Heart left ventricle (tissue), 16 donors: Measurements from ENCODE around the gene MRM1. TPM values are rescaled to one million over a fixed set of nuclear protein-coding genes. Genes with fewer than 3 reads are reported as not detected.

ENCODE experiments used
- ATAC-seq, 4 donors: fragments of 200-7000 bp; cut with Tn5 transposase; one replicate each; pipeline ENCODE4 v1.9.1; 2020 to 2022; ENCODE audit warnings: moderate library complexity in 4 of 4, mild to moderate bottlenecking in 3 of 4, moderate number of reproducible peaks in 1 of 4
- DNase-seq, 5 donors: peaks; one replicate each; pipeline ENCODE4 v3.0.0-alpha.2; 2020
- H3K27ac ChIP-seq, 12 donors: fragments of 200-600 bp; sonication (generic) in 4 of 12; one replicate each; pipeline versions ENCODE4 v1.5.0 to v1.8.0; 2016 to 2022; ENCODE audit warnings: mild to moderate bottlenecking in 2 of 12
- H3K27me3 ChIP-seq, 9 donors: fragments of 200-600 bp; sonication (generic) in 2 of 9; one replicate each; pipeline versions ENCODE4 v1.5.1 to v1.8.0; 2016 to 2022; ENCODE audit warnings: mild to moderate bottlenecking in 3 of 9
- H3K36me3 ChIP-seq, 9 donors: fragments of 200-600 bp; sonication (generic) in 2 of 9; one replicate each; pipeline versions ENCODE4 v1.5.0 to v1.8.0; 2018 to 2022; ENCODE audit warnings: mild to moderate bottlenecking in 2 of 9
- H3K4me1 ChIP-seq, 12 donors: fragments of 200-600 bp; sonication (generic) in 4 of 12; one replicate each; pipeline versions ENCODE4 v1.5.0 to v1.8.0; 2016 to 2022; ENCODE audit warnings: mild to moderate bottlenecking in 3 of 12
- H3K4me3 ChIP-seq, 12 donors: fragments of 200-600 bp; sonication (generic) in 4 of 12; one replicate each; pipeline versions ENCODE4 v1.5.0 to v1.8.0; 2017 to 2022; ENCODE audit warnings: mild to moderate bottlenecking in 9 of 12, moderate library complexity in 4 of 12
- H3K9me3 ChIP-seq, 12 donors: fragments of 200-600 bp; sonication (generic) in 4 of 12; one replicate each; pipeline versions ENCODE4 v1.5.0 to v1.8.0; 2016 to 2022; ENCODE audit warnings: mild to moderate bottlenecking in 1 of 12
- CTCF ChIP-seq, 12 donors: fragments of 200-600 bp; sonication (generic) in 4 of 12; IDR thresholded peaks; one replicate each; pipeline versions ENCODE4 v1.5.0 to v1.8.0; 2018 to 2022; ENCODE audit warnings: antibody characterized with exemption in 12 of 12, mild to moderate bottlenecking in 5 of 12
- POLR2A ChIP-seq, 2 donors: fragments of 450-650 bp; IDR thresholded peaks; one replicate each; pipeline ENCODE4 v1.6.1; 2017; ENCODE audit warnings: antibody characterized with exemption in 2 of 2, mild to moderate bottlenecking in 2 of 2, moderate library complexity in 2 of 2
- WGBS, 4 donors: extraction: QIAGEN DNeasy Blood & Tissue Kit in 2 of 4; methylation state at CpG; one replicate each; pipeline versions ENCODE4 v1.1.5 to v1.1.7; 2013 to 2018; 5-methylcytosine and 5-hydroxymethylcytosine counted together
- intact Hi-C, 10 donors: fragments of 100-400 bp; cut with DNase I; formaldehyde crosslinking; loops; one replicate each; pipeline versions ENCODE4 v1.11.1 to v1.14.2; 2022
- polyA plus RNA-seq, 2 donors: library from polyadenylated mRNA; stranded (reverse); fragments of 200-250 nt; gene quantifications; one replicate each; pipeline ENCODE4 v1.2.3, GENCODE V29; 2013
- total RNA-seq, 9 donors: library from RNA; depleted of rRNA in 2 of 9; stranded (reverse); fragments of >200 nt in 2 of 9; fragmentation: NEBNext Ultra II Directional in 3 of 9; extraction: Animal tissue kit (Norgen Biotek cat#: 25700) in 3 of 9; gene quantifications; one replicate each; pipeline versions ENCODE4 v1.1.0 to v1.2.4, GENCODE V29; 2016 to 2023
- donor health status: ischemic (EF 13 %, LVEDD 7.1; RV severe dilation, severe dysfunction).
- donor health status: healthy with polysubstance abuse.
- donor health status: DM: no; HTN: yes; CAD: no.
- donor health status: DM: no; HTN: no; CAD: no.
- donor health status: ischemic (EF 25% LVEDD 6.9; RV normal size, moderate dysfunction).
- donor health status: ischemic (EF 25% LVEDD 5.7; RV mildly dilated, moderate dysfunction).
- donor health status: healthy.
- donor health status: DM: yes; HTN: yes; CAD: no.
- donor health status: ischemic (EF 35%, LVEDD 5.7; RV mildly dilated, moderate dysfunction).
- donor health status: nonischemic (EF 11% LVEDD 7.7; RV severe dilation, severe dysfunction).
- donor health status: DM: yes; HTN: yes; CAD: no.
- donor health status: PGD.
- donor health status: ischemic (EF 29% LVEDD 5.4; RV normal size, mild dysfunction).
- donor health status: nonischemic (EF 23%, LVEDD 6.1; RV moderate dilation, normal function).

MRM1 gene
- total and polyA plus RNA-seq, 11 donors = 4.0 to 12.6 (median 7.6) TPM

- H3K4me1 ChIP-seq = peaks cover 0 to 33% (median 15%) of the 10 kb centered on the region in 12 donors
These were observed 6.6 kb upstream of the MRM1 start for GRCh38 chr17:36594626-36595401.

GRCh38 chr17:36597226-36597625 lies 4.2 kb upstream of the MRM1 start:
- H3K4me1 ChIP-seq = peaks cover 0 to 31% (median 20%) of the 10 kb centered on the region in 12 donors
- no peaks in the 10 kb centered on the region for H3K27me3 ChIP-seq
- H3K36me3 ChIP-seq = no peaks in the 10 kb centered on the region
- no peak overlapping the region for H3K27ac ChIP-seq
- ATAC-seq = no peak
- no peaks in the 10 kb centered on the region for H3K9me3 ChIP-seq
- 51 to 69% (median 63%) methylated on average over 6 of the region's 6 CpGs for WGBS, 4 donors
- H3K4me3 ChIP-seq = no peak overlapping the region
- intact Hi-C loops = loop anchor here in 2 of 10 donors (10.0 kb wide), 3 partner anchors 112 to 888 kb away; partner anchors contain the start of genes AATF (in 1 of the 2), DUSP14 (in 1 of the 2) and ZNHIT3 (in 1 of the 2)
- no peak for TF ChIP-seq CTCF (IDR thresholded peaks at IDR 0.05)
- TF ChIP-seq POLR2A (IDR thresholded peaks at IDR 0.05) = no peak
- DNase-seq = no peak

More at GRCh38 chr17:36594626-36595401, 6.6 kb upstream of the MRM1 start:
- intact Hi-C loops = loop anchor here in 6 of 10 donors (5.0 to 10.0 kb wide), 4 partner anchors 48 to 890 kb away; partner anchors contain the start of genes AATF (in 1 of the 6), DUSP14 (in 1 of the 6) and ZNHIT3 (in 1 of the 6)
- H3K27ac ChIP-seq = no peak overlapping the region
- H3K9me3 ChIP-seq = no peaks in the 10 kb centered on the region
- DNase-seq (no peak), ATAC-seq (no peak)
- TF ChIP-seq CTCF (IDR thresholded peaks at IDR 0.05) = no peak
- no peak for TF ChIP-seq POLR2A (IDR thresholded peaks at IDR 0.05)
- no peak overlapping the region for H3K4me3 ChIP-seq
- H3K36me3 ChIP-seq = peaks cover 0 to 7% (median 5%) of the 10 kb centered on the region in 9 donors
- WGBS, 4 donors = 72 to 91% (median 76%) methylated on average over 13 of the region's 13 CpGs
- no peaks in the 10 kb centered on the region for H3K27me3 ChIP-seq

- Histone ChIP-seq H3K27ac (no peak overlapping the region), H3K4me3 (no peak overlapping the region), H3K27me3 (no peaks in the 10 kb centered on the region), H3K4me1 (peaks cover 0 to 31% (median 20%) of the 10 kb centered on the region in 12 donors), H3K36me3 (no peaks in the 10 kb centered on the region), H3K9me3 (no peaks in the 10 kb centered on the region)
- intact Hi-C loops = loop anchor here in 2 of 10 donors (10.0 kb wide), 3 partner anchors 113 to 887 kb away; partner anchors contain the start of genes AATF (in 1 of the 2), DUSP14 (in 1 of the 2) and ZNHIT3 (in 1 of the 2)
- 80 to 92% (median 91%) methylated on average over 9 to 11 of the region's 11 CpGs for WGBS, 4 donors
- no peak for DNase-seq
- TF ChIP-seq POLR2A (IDR thresholded peaks at IDR 0.05) = no peak
- no peak for TF ChIP-seq CTCF (IDR thresholded peaks at IDR 0.05)
- ATAC-seq = no peak
These were observed 3.3 kb upstream of the MRM1 start for GRCh38 chr17:36597866-36598777.
